PC-3 (cell line): ENCODE results near the gene IFI44. TPM values are rescaled to one million over a fixed set of nuclear protein-coding genes. Genes with fewer than 3 reads are reported as not detected.
A peak's percentile ranks its signal among the peaks of the same experiment; 100 is the strongest.

Experiments
- ATAC-seq: fragments of 200-7000 bp; cut with Tn5 transposase; 2 replicates; pipeline ENCODE4 v1.9.1; 2020; ENCODE audit warnings: mild to moderate bottlenecking, moderate library complexity
- BruUV-seq: library from RNA; stranded (reverse); fragments of 400-500 nt; replicated peaks from 2 replicates; lab custom pipeline; 2021; lab: Mats Ljungman, UMichigan
- CTCF ChIA-PET: fragments of 300-600 bp; sonication (Branson Sonifier 250); formaldehyde crosslinking; loops from one replicate; lab custom pipeline; 2022; ENCODE audit warnings: antibody characterized with exemption; lab: Charles Lee
- POLR2A ChIA-PET: fragments of 300-600 bp; sonication (Branson Sonifier 250); formaldehyde crosslinking; loops from one replicate; lab custom pipeline; 2022; ENCODE audit warnings: antibody characterized with exemption; ENCODE audit not compliant: unreplicated experiment; lab: Charles Lee
- DNase-seq: peaks from one replicate; pipeline ENCODE4 v3.0.0-alpha.2; 2015
- H2AFZ ChIP-seq: fragments of 300-600 bp; sonication (generic); 2 replicates; pipeline ENCODE4 v1.6.0; 2016; ENCODE audit warnings: antibody characterized with exemption, low read length
- H3F3A ChIP-seq: fragments of 300-600 bp; sonication (generic); one replicate; pipeline ENCODE4 v1.6.0; 2017; ENCODE audit warnings: antibody characterized with exemption, low read length, control low read depth, mild to moderate bottlenecking; ENCODE audit not compliant: unreplicated experiment
- H3K27ac ChIP-seq: fragments of 300-600 bp; sonication (generic); 2 replicates; pipeline ENCODE4 v1.5.1; 2016; ENCODE audit warnings: mild to moderate bottlenecking, low read length
- H3K27me3 ChIP-seq: fragments of 300-600 bp; sonication (generic); 2 replicates; pipeline ENCODE4 v1.6.1; 2016; ENCODE audit warnings: low read length, mixed read lengths
- H3K36me3 ChIP-seq: fragments of 300-600 bp; sonication (generic); 2 replicates; pipeline ENCODE4 v1.6.1; 2016; ENCODE audit warnings: low read depth, mixed run types, low read length, mixed read lengths
- H3K4me1 ChIP-seq: fragments of 300-600 bp; sonication (generic); 2 replicates; pipeline ENCODE4 v1.5.1; 2016; ENCODE audit warnings: low read length; ENCODE audit not compliant: insufficient read depth
- H3K4me2 ChIP-seq: fragments of 300-600 bp; sonication (generic); 2 replicates; pipeline ENCODE4 v1.6.0; 2016; ENCODE audit warnings: low read length
- H3K4me3 ChIP-seq: fragments of 300-600 bp; sonication (generic); 2 replicates; pipeline ENCODE4 v1.5.1; 2016; ENCODE audit warnings: mild to moderate bottlenecking, low read length, mixed read lengths
- H3K79me2 ChIP-seq: fragments of 300-600 bp; sonication (generic); 2 replicates; pipeline ENCODE4 v1.6.1; 2017; ENCODE audit warnings: low read length, mixed read lengths
- H3K9ac ChIP-seq: fragments of 300-600 bp; sonication (generic); 2 replicates; pipeline ENCODE4 v1.6.0; 2016; ENCODE audit warnings: mild to moderate bottlenecking, low read length
- H3K9me2 ChIP-seq: fragments of 300-600 bp; sonication (generic); replicated peaks from 2 replicates; pipeline ENCODE4 v1.6.1; 2016; ENCODE audit warnings: mixed run types, low read length, mixed read lengths
- H3K9me3 ChIP-seq: fragments of 300-600 bp; sonication (generic); 2 replicates; pipeline ENCODE4 v1.6.1; 2016; ENCODE audit warnings: low read length, mixed read lengths
- H4K20me1 ChIP-seq: fragments of 300-600 bp; sonication (generic); 2 replicates; pipeline ENCODE4 v1.6.1; 2016; ENCODE audit warnings: low read length, mixed read lengths
- CTCF ChIP-seq: fragments of 300-600 bp; sonication (generic); conservative IDR thresholded peaks from 2 replicates; pipeline ENCODE4 v1.5.1; 2017; ENCODE audit warnings: antibody characterized with exemption, low read depth, mild to moderate bottlenecking, low read length
- EZH2 ChIP-seq: fragments of 300-600 bp; sonication (generic); IDR thresholded peaks from one replicate; pipeline ENCODE4 v1.6.1; 2017; ENCODE audit warnings: antibody characterized with exemption, mild to moderate bottlenecking, low read length; ENCODE audit not compliant: unreplicated experiment
- EZH2phosphoT487 ChIP-seq: fragments of 300-600 bp; sonication (generic); IDR thresholded peaks from 2 replicates; pipeline ENCODE4 v1.6.1; 2018; ENCODE audit warnings: mild to moderate bottlenecking, antibody characterized with exemption, low read length, borderline replicate concordance
- intact Hi-C: fragments of 100-400 bp; cut with micrococcal nuclease; formaldehyde crosslinking; loops from 2 replicates; pipeline ENCODE4 v1.9.0; 2023
- total RNA-seq: library from RNA; depleted of rRNA; stranded (reverse); fragments of >200 nt; gene quantifications from 2 replicates; pipeline ENCODE4 v1.2.3, GENCODE V29; 2014

IFI44 gene
- total RNA-seq, 1 experiment from 2014 or later, result 10.4 TPM

- no peaks in the 10 kb centered on the region for H3K9me3 ChIP-seq
- no peaks in the 10 kb centered on the region for H3F3A ChIP-seq
- DNase-seq, result no peak
- TF ChIP-seq EZH2phosphoT487 (no peak), EZH2 (no peak), CTCF (no peak)
- no peak overlapping the region for H3K27ac ChIP-seq
- POLR2A ChIA-PET, result no interaction called here
- ATAC-seq, result no peak
- H2AFZ ChIP-seq, result no peak overlapping the region
- no peaks in the 10 kb centered on the region for H3K9me2 ChIP-seq
- H3K36me3 ChIP-seq, result no peaks in the 10 kb centered on the region
- CTCF ChIA-PET, result no interaction called here
- H3K79me2 ChIP-seq, result no peaks in the 10 kb centered on the region
- no peak overlapping the region for H3K9ac ChIP-seq
- no peaks in the 10 kb centered on the region for H4K20me1 ChIP-seq
- no peaks in the 10 kb centered on the region for H3K27me3 ChIP-seq
- intact Hi-C loops, result no loop called here
- no peaks in the 10 kb centered on the region for H3K4me1 ChIP-seq
- H3K4me2 ChIP-seq, result no peak overlapping the region
- BruUV-seq, result no TSS peak
- no peak overlapping the region for H3K4me3 ChIP-seq
These were observed 9.3 kb downstream of the IFI44 start for GRCh38 chr1:78658901-78659300.

- Histone ChIP-seq H3K9me3 (no peaks in the 10 kb centered on the region), H2AFZ (no peak overlapping the region), H3K4me3 (no peak overlapping the region), H3K9me2 (no peaks in the 10 kb centered on the region), H3K27me3 (no peaks in the 10 kb centered on the region), H3K4me1 (no peaks in the 10 kb centered on the region), H3F3A (no peaks in the 10 kb centered on the region), H3K9ac (no peak overlapping the region), H3K36me3 (no peaks in the 10 kb centered on the region), H3K4me2 (no peak overlapping the region), H4K20me1 (no peaks in the 10 kb centered on the region), H3K79me2 (no peaks in the 10 kb centered on the region), H3K27ac (no peak overlapping the region)
- ATAC-seq, result no peak
- ChIA-PET POLR2A (no interaction called here), CTCF (no interaction called here)
- intact Hi-C loops, result no loop called here
- no peak for TF ChIP-seq CTCF
- no peak for TF ChIP-seq EZH2
- TF ChIP-seq EZH2phosphoT487, result no peak
- BruUV-seq, result no TSS peak
- DNase-seq, result no peak
These were observed 14.3 kb downstream of the IFI44 start for GRCh38 chr1:78663923-78664322.

- intact Hi-C loops, result no loop called here
These were observed 15.1 kb downstream of the IFI44 start for GRCh38 chr1:78664763-78665162.

More at GRCh38 chr1:78664763-78665162, 15.1 kb downstream of the IFI44 start:
- ChIA-PET CTCF (no interaction called here), POLR2A (interaction anchor here (0.6 kb wide), 1 partner anchor 15 kb away, joined by 4 read pairs; the partner anchor contains the start of gene IFI44)
- H3K9me3 ChIP-seq, result no peaks in the 10 kb centered on the region
- H3F3A ChIP-seq, result no peaks in the 10 kb centered on the region
- no peaks in the 10 kb centered on the region for H3K36me3 ChIP-seq
- no peaks in the 10 kb centered on the region for H3K79me2 ChIP-seq
- H3K9me2 ChIP-seq, result no peaks in the 10 kb centered on the region
- H3K9ac ChIP-seq, result no peak overlapping the region
- H3K27ac ChIP-seq, result no peak overlapping the region
- TF ChIP-seq EZH2phosphoT487 (no peak), CTCF (no peak), EZH2 (no peak)
- no peak overlapping the region for H3K4me3 ChIP-seq
- no peak overlapping the region for H2AFZ ChIP-seq
- no peaks in the 10 kb centered on the region for H3K4me1 ChIP-seq
- no peak overlapping the region for H3K4me2 ChIP-seq
- no TSS peak for BruUV-seq
- DNase-seq (peak; percentile 21), ATAC-seq (no peak)
- no peaks in the 10 kb centered on the region for H4K20me1 ChIP-seq
- no peaks in the 10 kb centered on the region for H3K27me3 ChIP-seq
